IMR-90 (cell line): ENCODE measurements around the gene RAB42. TPM values are rescaled to one million over a fixed set of nuclear protein-coding genes. Genes with fewer than 3 reads are reported as not detected.

Source experiments
- ATAC-seq: fragments of 200-7000 bp; cut with Tn5 transposase; 2 replicates; pipeline ENCODE4 v1.9.1; 2020; ENCODE audit warnings: low read depth, mild to moderate bottlenecking, moderate library complexity
- BruUV-seq: library from RNA; stranded (reverse); fragments of 400-500 nt; replicated peaks from 2 replicates; lab custom pipeline; 2021; lab: Mats Ljungman, UMichigan
- CTCF ChIA-PET: fragments of 300-600 bp; formaldehyde crosslinking; extraction: SDS; loops from one replicate; lab custom pipeline; 2021; ENCODE audit warnings: antibody characterized with exemption; lab: Yijun Ruan, JAX
- POLR2A ChIA-PET: fragments of 300-600 bp; sonication (Branson Sonifier 250); formaldehyde crosslinking; loops from one replicate; lab custom pipeline; 2022; ENCODE audit warnings: antibody characterized with exemption; ENCODE audit not compliant: unreplicated experiment; lab: Charles Lee
- DNase-seq: peaks from one replicate; pipeline ENCODE4 v3.0.0; 2013
- H2AFZ ChIP-seq: replicated peaks from 2 replicates; pipeline ENCODE3; 2013; ENCODE audit warnings: low read length, mild to moderate bottlenecking; ENCODE audit not compliant: poor library complexity
- H2AK5ac ChIP-seq: 2 replicates; pipeline ENCODE4 v1.6.1; 2013; ENCODE audit warnings: low read depth, low read length, inconsistent platforms
- H2AK9ac ChIP-seq: replicated peaks from 2 replicates; pipeline ENCODE3; 2013; ENCODE audit warnings: mild to moderate bottlenecking, low read depth, low read length, moderate library complexity; ENCODE audit not compliant: poor library complexity
- H2BK120ac ChIP-seq: 2 replicates; pipeline ENCODE4 v1.6.1; 2013; ENCODE audit warnings: low read depth, low read length, inconsistent platforms
- H2BK15ac ChIP-seq: 3 replicates; pipeline ENCODE4 v1.6.1; 2013; ENCODE audit warnings: low read depth, low read length, inconsistent platforms
- H2BK20ac ChIP-seq: 2 replicates; pipeline ENCODE4 v1.6.1; 2013; ENCODE audit warnings: low read depth, mild to moderate bottlenecking, inconsistent platforms, low read length, moderate library complexity
- H2BK5ac ChIP-seq: 2 replicates; pipeline ENCODE4 v1.6.1; 2013; ENCODE audit warnings: mild to moderate bottlenecking, low read depth, low read length, inconsistent platforms; ENCODE audit not compliant: poor library complexity, severe bottlenecking
- H3K14ac ChIP-seq: replicated peaks from 2 replicates; pipeline ENCODE4 v1.6.1; 2013; ENCODE audit warnings: low read depth, low read length, inconsistent platforms
- H3K18ac ChIP-seq: 2 replicates; pipeline ENCODE4 v1.6.1; 2013; ENCODE audit warnings: low read depth, low read length, control low read depth
- H3K23ac ChIP-seq: 2 replicates; pipeline ENCODE4 v1.6.1; 2013; ENCODE audit warnings: low read depth, low read length, inconsistent platforms
- H3K27ac ChIP-seq: 2 replicates; pipeline ENCODE4 v1.5.1; 2013; ENCODE audit warnings: mild to moderate bottlenecking, control low read depth, low read length; ENCODE audit not compliant: insufficient read depth
- H3K27me3 ChIP-seq: 2 replicates; pipeline ENCODE4 v1.6.1; 2013; ENCODE audit warnings: low read length; ENCODE audit not compliant: control insufficient read depth, insufficient read depth
- H3K36me3 ChIP-seq: 2 replicates; pipeline ENCODE4 v1.6.1; 2013; ENCODE audit warnings: low read length, mixed read lengths; ENCODE audit not compliant: control insufficient read depth, insufficient read depth
- H3K4ac ChIP-seq: 2 replicates; pipeline ENCODE4 v1.6.1; 2013; ENCODE audit warnings: low read depth, low read length, inconsistent platforms
- H3K4me1 ChIP-seq: 2 replicates; pipeline ENCODE4 v1.6.1; 2013; ENCODE audit warnings: low read length, mixed read lengths; ENCODE audit not compliant: control insufficient read depth, insufficient read depth
- H3K4me2 ChIP-seq: 2 replicates; pipeline ENCODE4 v1.6.1; 2013; ENCODE audit warnings: low read depth, mild to moderate bottlenecking, control low read depth, low read length, moderate library complexity
- H3K4me3 ChIP-seq: 2 replicates; pipeline ENCODE4 v1.5.1; 2013; ENCODE audit warnings: low read depth, mild to moderate bottlenecking, control low read depth, low read length, moderate library complexity; ENCODE audit not compliant: insufficient read depth
- H3K56ac ChIP-seq: 2 replicates; pipeline ENCODE4 v1.6.1; 2013; ENCODE audit warnings: low read length, inconsistent platforms; ENCODE audit not compliant: insufficient read depth; ENCODE audit errors: extremely low read depth
- H3K79me1 ChIP-seq, 2 experiments: 2 replicates each; pipeline ENCODE4 v1.6.1; 2013; ENCODE audit warnings: low read length in 2 of 2, inconsistent platforms in 1 of 2, low read depth in 1 of 2
- H3K9ac ChIP-seq: 2 replicates; pipeline ENCODE4 v1.6.1; 2013; ENCODE audit warnings: low read depth, low read length, control low read depth
- H3K9me1 ChIP-seq: 2 replicates; pipeline ENCODE4 v1.6.1; 2013; ENCODE audit warnings: low read length, inconsistent platforms; ENCODE audit not compliant: insufficient read depth
- H3K9me3 ChIP-seq: 2 replicates; pipeline ENCODE4 v1.6.1; 2013; ENCODE audit warnings: low read length; ENCODE audit not compliant: control insufficient read depth, insufficient read depth
- H4K20me1 ChIP-seq: 2 replicates; pipeline ENCODE4 v1.6.1; 2013; ENCODE audit warnings: low read length, inconsistent platforms; ENCODE audit not compliant: insufficient read depth
- H4K5ac ChIP-seq: 2 replicates; pipeline ENCODE4 v1.6.1; 2013; ENCODE audit warnings: mild to moderate bottlenecking, low read depth, low read length, control low read depth
- H4K8ac ChIP-seq, 2 experiments: 2 replicates each; pipeline ENCODE4 v1.6.1; 2013; ENCODE audit warnings: low read depth in 2 of 2, low read length in 2 of 2, control low read depth in 1 of 2, inconsistent platforms in 1 of 2
- H4K91ac ChIP-seq: 2 replicates; pipeline ENCODE4 v1.6.1; 2013; ENCODE audit warnings: low read depth, low read length, inconsistent platforms; ENCODE audit not compliant: insufficient read depth
- BHLHE40 ChIP-seq: fragments of 150-350 bp; IDR thresholded peaks from 2 replicates; pipeline ENCODE4 v1.6.1; 2016; ENCODE audit warnings: mild to moderate bottlenecking, low read depth, low read length
- CHD1 ChIP-seq: IDR thresholded peaks from 2 replicates; pipeline ENCODE4 v1.6.1; 2012; ENCODE audit warnings: low read depth, low read length, improper control_type of control experiment
- CTCF ChIP-seq: conservative IDR thresholded peaks from 2 replicates; pipeline ENCODE4 v1.5.1; 2012; ENCODE audit warnings: mild to moderate bottlenecking, low read depth, low read length, improper control_type of control experiment
- ELK1 ChIP-seq: fragments of 150-350 bp; IDR thresholded peaks from 2 replicates; pipeline ENCODE4 v1.6.1; 2016; ENCODE audit warnings: low read depth, mild to moderate bottlenecking, low read length, moderate library complexity, borderline replicate concordance
- MAFK ChIP-seq: IDR thresholded peaks from 2 replicates; pipeline ENCODE4 v1.6.1; 2012; ENCODE audit warnings: low read depth, low read length, improper control_type of control experiment
- NFE2L2 ChIP-seq: fragments of 150-350 bp; IDR thresholded peaks from 2 replicates; pipeline ENCODE4 v1.6.1; 2016; ENCODE audit warnings: low read depth, mild to moderate bottlenecking, low read length
- RFX5 ChIP-seq: IDR thresholded peaks from 2 replicates; pipeline ENCODE4 v1.8.0; 2012; ENCODE audit warnings: low read depth, mild to moderate bottlenecking, low read length, moderate library complexity
- WGBS, 2 experiments: methylation state at CpG; one replicate each; pipeline versions ENCODE4 v1.1.5 to v1.1.7; 2013; ENCODE audit warnings: missing lambda C conversion rate in 2 of 2; ENCODE audit not compliant: insufficient read length in 1 of 2; ENCODE audit errors: extremely low coverage in 2 of 2; 5-methylcytosine and 5-hydroxymethylcytosine counted together
- dilution Hi-C: fragments of 300-500 bp; cut with HindIII; formaldehyde crosslinking; loops from one replicate; pipeline ENCODE4 v1.14.3; 2018; ENCODE audit warnings: low sequenced_read_pairs; ENCODE audit not compliant: unreplicated experiment
- in situ Hi-C: fragments of 300-500 bp; cut with MboI; formaldehyde crosslinking; loops from 3 replicates; pipeline ENCODE4 v1.14.3; 2019; ENCODE audit warnings: low sequenced_read_pairs, inconsistent platforms, mixed read lengths
- intact Hi-C: fragments of 100-400 bp; cut with micrococcal nuclease; formaldehyde crosslinking; loops from 2 replicates; pipeline ENCODE4 v1.10.0; 2022
- polyA plus RNA-seq, 3 experiments: library from polyadenylated mRNA; depleted of rRNA; stranded (reverse); fragments of >200 nt; gene quantifications; 2 replicates each; pipeline ENCODE4 v1.2.3, GENCODE V29; 2012; ENCODE audit warnings: low replicate concordance in 1 of 3
- total RNA-seq: library from RNA; depleted of rRNA; stranded (reverse); fragments of >200 nt; gene quantifications from 2 replicates; pipeline ENCODE4 v1.2.3, GENCODE V29; 2012

The RAB42 gene
- total and polyA plus RNA-seq, 2 of the 4 experiments (the other 2 are of a cell fraction): 0.77 to 0.90 TPM

- no peak overlapping the region; the same call in 2 of the 3 replicates for H2BK15ac ChIP-seq
- TF ChIP-seq ELK1 (no peak), MAFK (no peak), CHD1 (no peak), CTCF (no peak), BHLHE40 (no peak), NFE2L2 (no peak), RFX5 (no peak)
- dilution Hi-C loops: no loop called here
These were observed 14.7 kb downstream of the RAB42 start for GRCh38 chr1:28606771-28607170.

More at GRCh38 chr1:28606771-28607170, 14.7 kb downstream of the RAB42 start:
- Histone ChIP-seq H3K23ac (no peak overlapping the region), H4K8ac (no peak overlapping the region), H3K4ac (no peak overlapping the region), H3K36me3 (peaks cover 34% of the 10 kb centered on the region), H2AK5ac (no peak overlapping the region), H3K79me1 (peaks cover 0 to 6% of the 10 kb centered on the region in 2 experiments; a peak in 1 of 4 replicates), H2AFZ (no peak overlapping the region), H3K27me3 (no peaks in the 10 kb centered on the region), H3K4me3 (no peak overlapping the region), H3K4me1 (peaks cover 5% of the 10 kb centered on the region), H4K91ac (no peak overlapping the region), H3K27ac (no peak overlapping the region), H3K9ac (no peak overlapping the region), H3K9me3 (no peaks in the 10 kb centered on the region), H3K14ac (no peak overlapping the region), H2BK120ac (no peak overlapping the region), H2BK5ac (no peak overlapping the region), H3K4me2 (no peak overlapping the region), H3K56ac (no peak overlapping the region), H2BK20ac (no peak overlapping the region; the same call in 1 of the 2 replicates), H3K18ac (no peak overlapping the region), H2AK9ac (no peak overlapping the region), H4K20me1 (peaks cover 6% of the 10 kb centered on the region), H3K9me1 (peaks cover 6% of the 10 kb centered on the region; the same call in 1 of the 2 replicates), H4K5ac (no peak overlapping the region)
- no CpG with 5 or more reads among the region's 2 CpGs for WGBS, 2 experiments
- no TSS peak for BruUV-seq
- no peak for ATAC-seq
- in situ Hi-C loops (loop anchor here (10.0 kb wide), 2 partner anchors 242 to 352 kb away; partner anchors contain the start of genes PHACTR4 and SESN2), intact Hi-C loops (no loop called here)
- POLR2A ChIA-PET: interaction anchor here (0.7 kb wide), 1 partner anchor 25 kb away, joined by 3 read pairs; no protein-coding TSS in a partner anchor
- no peak for DNase-seq
- CTCF ChIA-PET: no interaction called here
